ENCODE results near the gene LAP3. TPM values are rescaled to one million over a fixed set of nuclear protein-coding genes. Genes with fewer than 3 reads are reported as not detected.
"Not testable (repeated sequence)": the region's sequence is repeated elsewhere in the genome, so short reads cannot be mapped to it uniquely, and the experiment has no call there.

LAP3 gene
- polyA plus RNA-seq, 1 donor from 2014 or later = 47.6 TPM

DNA sequence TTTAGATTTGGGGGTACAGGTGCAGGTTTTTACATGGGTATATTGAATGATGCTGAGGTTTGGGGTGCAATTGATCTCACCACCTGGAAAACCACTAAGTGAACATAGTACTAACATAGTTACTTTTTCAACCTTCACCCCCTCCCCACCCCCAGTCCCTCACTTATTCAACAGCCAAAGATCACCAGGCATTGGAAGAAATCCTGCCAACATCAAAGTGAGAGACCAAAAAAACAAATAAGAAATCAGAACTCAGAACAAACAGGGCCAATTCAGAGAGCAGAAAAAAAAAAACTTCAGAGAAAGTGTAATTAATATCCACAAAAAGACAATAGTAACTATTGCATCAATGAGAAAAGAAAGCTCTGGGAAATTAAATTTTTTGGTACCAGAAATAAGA, 20.5 kb upstream of the LAP3 start:
- H3K27me3 Mint-ChIP-seq = peaks cover 3% of the 10 kb centered on the region
- H3K9me3 Mint-ChIP-seq = no peaks in the 10 kb centered on the region
- no peaks in the 10 kb centered on the region for H3K4me1 Mint-ChIP-seq

DNA sequence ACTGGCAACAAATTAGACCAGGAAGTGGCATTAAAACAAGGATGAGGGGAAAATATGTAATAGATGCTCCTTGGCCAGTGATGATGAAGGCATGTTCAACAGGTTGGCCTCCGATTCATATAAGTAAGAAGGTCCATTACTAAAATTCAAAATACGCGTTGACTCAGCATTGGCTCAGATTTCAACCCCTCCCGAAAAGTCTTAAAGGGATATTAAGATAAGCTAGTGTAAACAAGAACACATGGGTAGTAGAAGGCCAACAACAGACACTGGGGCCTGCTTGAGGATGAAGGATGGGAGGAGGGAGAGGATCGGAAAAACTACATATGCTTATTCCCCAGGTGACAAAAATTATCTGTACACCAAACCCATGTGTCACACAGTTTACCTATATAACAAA, 19.1 kb upstream of the LAP3 start:
- H3K4me3 Mint-ChIP-seq = no peak overlapping the region
- no peaks in the 10 kb centered on the region for H3K4me1 Mint-ChIP-seq
- H3K36me3 Mint-ChIP-seq = peaks cover 4% of the 10 kb centered on the region
- H3K27me3 Mint-ChIP-seq = no peaks in the 10 kb centered on the region
- no peak overlapping the region for H3K27ac Mint-ChIP-seq
- H3K9me3 Mint-ChIP-seq = no peaks in the 10 kb centered on the region

More for the DNA sequence above, 20.5 kb upstream of the LAP3 start:
- Mint-ChIP-seq H3K36me3 (peaks cover 4% of the 10 kb centered on the region), H3K27ac (no peak overlapping the region), H3K4me3 (no peak overlapping the region)

DNA sequence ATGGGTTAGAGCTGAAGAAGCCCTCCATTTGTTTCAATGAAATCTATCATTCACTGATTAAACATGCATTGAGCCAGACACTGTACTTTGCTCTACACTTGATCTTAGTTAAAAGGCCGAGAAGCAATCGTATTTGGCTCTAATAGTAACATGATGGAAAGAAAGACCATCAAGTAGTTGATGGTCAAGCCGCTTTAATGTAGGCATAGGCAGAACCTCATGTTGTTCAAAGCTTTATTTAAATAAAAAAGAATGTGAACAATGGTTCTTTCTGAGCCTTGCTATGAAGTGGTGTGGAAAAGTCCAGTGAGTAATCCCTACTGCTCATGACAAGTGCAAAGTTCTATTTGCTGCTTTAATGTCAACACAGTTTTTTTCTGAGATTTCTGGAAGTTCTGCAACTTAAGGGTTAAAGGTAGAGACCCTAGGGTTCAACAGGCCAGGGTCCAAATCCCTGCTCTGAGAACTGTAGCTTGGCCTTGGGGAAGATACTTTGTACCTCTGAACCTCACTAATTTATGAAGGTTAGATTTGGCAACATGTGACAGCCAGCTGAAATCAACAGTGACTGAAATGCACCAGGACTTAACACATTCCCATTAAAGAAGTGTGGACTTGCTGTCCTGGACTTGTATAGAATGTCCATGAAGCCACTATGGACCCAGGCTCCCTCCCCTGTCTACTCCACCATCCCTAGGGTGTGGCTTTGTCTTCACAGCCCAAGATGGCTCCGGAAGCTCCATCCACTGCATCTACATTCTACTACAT, 17.9 kb upstream of the LAP3 start:
- Mint-ChIP-seq H3K9me3 (no peaks in the 10 kb centered on the region), H3K27ac (no peak overlapping the region), H3K4me3 (no peak overlapping the region), H3K27me3 (no peaks in the 10 kb centered on the region), H3K36me3 (peaks cover 4% of the 10 kb centered on the region), H3K4me1 (no peaks in the 10 kb centered on the region)

DNA sequence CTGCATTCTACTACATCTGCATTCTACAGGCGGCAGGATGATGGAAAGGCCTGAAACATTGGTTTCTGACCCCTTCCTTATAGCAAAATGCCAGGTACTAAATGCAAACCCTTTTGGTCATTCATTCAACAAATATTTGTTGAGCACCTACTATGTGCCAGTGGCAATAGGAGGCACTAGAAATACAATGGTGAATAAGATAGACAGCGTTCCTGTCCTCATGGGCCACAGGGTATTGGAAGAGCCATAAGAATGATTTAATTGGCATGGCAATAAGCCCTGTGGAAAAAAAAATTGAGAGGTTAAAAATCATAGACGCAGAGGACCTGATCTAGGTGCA, 17.3 kb upstream of the LAP3 start:
- no peaks in the 10 kb centered on the region for H3K9me3 Mint-ChIP-seq
- peaks cover 2% of the 10 kb centered on the region for H3K36me3 Mint-ChIP-seq
- H3K4me3 Mint-ChIP-seq = no peak overlapping the region
- no peaks in the 10 kb centered on the region for H3K4me1 Mint-ChIP-seq
- no peaks in the 10 kb centered on the region for H3K27me3 Mint-ChIP-seq
- H3K27ac Mint-ChIP-seq = no peak overlapping the region

DNA sequence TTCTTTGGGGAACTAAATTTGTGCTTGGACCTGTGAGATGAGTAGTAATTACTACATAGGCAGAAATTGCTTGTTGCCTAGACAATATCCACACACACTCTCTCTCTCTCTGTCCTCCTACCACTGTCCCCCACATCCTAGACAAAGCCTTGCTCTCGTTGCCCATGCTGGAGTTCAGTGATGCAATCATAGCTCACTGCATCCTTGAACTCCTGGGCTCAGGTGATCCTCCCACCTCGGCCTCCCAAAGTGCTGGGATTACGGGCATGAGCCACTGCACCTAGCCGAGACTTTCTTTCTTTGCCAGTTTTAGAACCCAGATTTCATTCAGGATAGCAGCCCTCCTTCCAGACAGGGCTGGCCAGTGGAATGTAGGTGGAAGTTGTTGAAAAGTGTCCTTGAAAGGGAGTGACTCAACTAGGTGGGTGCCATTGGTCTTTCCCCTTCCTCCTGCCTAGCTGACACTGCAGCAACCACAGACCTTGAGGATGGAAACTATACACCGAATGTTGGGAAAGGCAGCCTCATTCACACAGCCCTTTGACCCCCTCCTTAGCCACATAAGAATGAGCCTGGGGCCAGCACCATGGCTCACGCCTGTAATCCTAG, 16.8 kb upstream of the LAP3 start:
- H3K27me3 Mint-ChIP-seq = peaks cover under 1% of the 10 kb centered on the region
- H3K9me3 Mint-ChIP-seq = no peaks in the 10 kb centered on the region
- H3K4me3 Mint-ChIP-seq = no peak overlapping the region
- no peaks in the 10 kb centered on the region for H3K4me1 Mint-ChIP-seq
- no peak overlapping the region for H3K27ac Mint-ChIP-seq
- no peaks in the 10 kb centered on the region for H3K36me3 Mint-ChIP-seq

DNA sequence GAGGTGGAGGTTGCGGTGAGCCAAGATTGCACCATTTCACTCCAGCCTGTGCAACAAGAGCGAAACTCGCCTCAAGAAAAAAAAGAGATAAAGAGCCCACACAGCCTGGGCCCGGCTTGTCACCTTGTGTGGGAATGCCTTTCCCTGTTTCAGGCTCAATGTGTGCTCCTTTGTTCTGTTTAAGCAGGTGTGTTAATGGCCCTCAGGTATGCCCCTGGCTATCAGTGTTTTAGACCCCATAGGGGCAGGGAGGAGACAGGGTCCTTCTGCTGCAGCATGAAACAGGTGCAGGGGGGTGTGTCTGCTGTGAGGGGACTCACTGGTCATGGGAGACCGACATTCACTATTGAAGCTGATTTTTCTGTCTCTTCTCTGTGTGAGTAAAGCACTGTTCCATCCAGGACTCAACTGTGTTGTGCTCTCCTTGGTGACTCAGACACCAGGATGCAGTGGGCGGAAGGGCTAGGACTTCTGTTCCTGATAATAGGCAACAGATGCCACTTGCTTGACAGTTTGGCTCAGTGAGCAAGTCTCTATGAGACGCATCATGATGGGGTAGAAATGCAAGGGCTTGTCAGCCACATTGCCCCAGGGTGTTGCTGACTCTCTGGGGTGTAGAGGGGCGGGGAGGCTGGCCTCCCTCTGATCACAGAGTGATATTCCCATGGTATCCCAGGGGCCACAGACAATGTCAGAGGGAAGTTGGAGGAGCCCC, 15.6 kb upstream of the LAP3 start:
- no peaks in the 10 kb centered on the region for H3K9me3 Mint-ChIP-seq
- H3K4me1 Mint-ChIP-seq = no peaks in the 10 kb centered on the region
- peaks cover 2% of the 10 kb centered on the region for H3K27me3 Mint-ChIP-seq
- no peak overlapping the region for H3K4me3 Mint-ChIP-seq
- H3K36me3 Mint-ChIP-seq = no peaks in the 10 kb centered on the region
- no peak overlapping the region for H3K27ac Mint-ChIP-seq

DNA sequence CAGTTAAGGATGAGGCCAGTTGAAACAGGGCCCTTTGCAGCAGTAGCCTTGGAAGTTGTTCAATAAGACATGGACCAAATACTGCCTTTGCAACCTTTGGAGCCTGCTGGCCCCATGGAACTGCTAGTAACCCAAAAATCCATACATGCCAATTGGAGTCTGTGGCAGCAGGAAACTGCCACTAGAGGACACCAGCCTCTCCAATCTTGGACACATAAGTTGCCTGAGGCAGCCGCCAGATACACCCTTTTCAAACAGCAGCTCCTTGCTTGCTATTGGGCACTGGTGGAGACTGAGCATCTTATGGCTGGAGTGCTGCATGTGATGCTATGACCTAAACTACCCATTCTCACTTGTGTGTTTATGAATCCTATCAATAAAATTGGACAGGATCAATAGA, 14.8 kb upstream of the LAP3 start:
- Mint-ChIP-seq H3K27me3 (peaks cover 2% of the 10 kb centered on the region), H3K4me3 (no peak overlapping the region)

DNA sequence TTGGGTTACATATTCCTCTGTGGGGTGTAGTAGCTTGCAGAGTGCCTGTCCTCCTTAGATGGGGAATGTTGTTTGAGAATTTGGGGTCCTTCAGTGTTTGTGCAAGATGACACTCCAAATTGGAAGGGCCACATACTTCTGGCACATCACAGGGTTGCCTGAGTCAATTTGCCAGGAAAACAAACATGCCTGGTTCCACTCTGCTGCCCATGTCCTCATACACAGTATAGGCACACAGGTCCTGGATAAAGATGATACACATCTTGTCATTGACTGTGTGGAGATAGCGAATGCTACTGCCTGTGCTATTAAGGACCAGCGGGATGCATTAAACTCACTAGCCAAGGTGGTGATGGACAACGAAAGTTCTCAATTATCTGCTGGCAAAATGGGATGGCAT, 11.2 kb upstream of the LAP3 start:
- Mint-ChIP-seq H3K4me1 (no peaks in the 10 kb centered on the region), H3K27me3 (peaks cover 6% of the 10 kb centered on the region), H3K4me3 (no peak overlapping the region), H3K9me3 (no peaks in the 10 kb centered on the region), H3K36me3 (no peaks in the 10 kb centered on the region), H3K27ac (no peak overlapping the region)

More for the DNA sequence above, 14.8 kb upstream of the LAP3 start:
- Mint-ChIP-seq H3K27ac (no peak overlapping the region), H3K9me3 (no peaks in the 10 kb centered on the region), H3K36me3 (no peaks in the 10 kb centered on the region), H3K4me1 (no peaks in the 10 kb centered on the region)

DNA sequence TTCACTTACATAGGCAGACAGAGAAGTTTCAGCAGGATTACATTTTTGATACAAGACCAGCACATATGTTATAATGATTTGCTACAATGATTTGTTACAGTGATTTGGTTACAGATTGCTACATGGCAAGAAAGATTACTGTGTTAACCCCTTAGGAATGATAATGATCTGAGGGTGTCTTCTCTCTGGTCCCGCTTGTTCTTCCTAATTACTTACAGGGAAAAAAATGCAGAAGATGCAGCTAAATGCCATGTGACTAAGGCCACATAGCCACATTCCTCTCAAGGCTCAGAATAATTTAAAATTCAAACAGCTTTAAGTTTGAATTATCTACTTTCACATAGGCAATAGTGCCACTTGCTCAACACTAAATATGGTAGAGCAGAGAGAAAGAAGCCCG, 9.7 kb upstream of the LAP3 start:
- no peaks in the 10 kb centered on the region for H3K4me1 Mint-ChIP-seq
- no peaks in the 10 kb centered on the region for H3K36me3 Mint-ChIP-seq
- H3K4me3 Mint-ChIP-seq = no peak overlapping the region
- H3K9me3 Mint-ChIP-seq = no peaks in the 10 kb centered on the region
- no peak overlapping the region for H3K27ac Mint-ChIP-seq
- peaks cover 6% of the 10 kb centered on the region for H3K27me3 Mint-ChIP-seq

DNA sequence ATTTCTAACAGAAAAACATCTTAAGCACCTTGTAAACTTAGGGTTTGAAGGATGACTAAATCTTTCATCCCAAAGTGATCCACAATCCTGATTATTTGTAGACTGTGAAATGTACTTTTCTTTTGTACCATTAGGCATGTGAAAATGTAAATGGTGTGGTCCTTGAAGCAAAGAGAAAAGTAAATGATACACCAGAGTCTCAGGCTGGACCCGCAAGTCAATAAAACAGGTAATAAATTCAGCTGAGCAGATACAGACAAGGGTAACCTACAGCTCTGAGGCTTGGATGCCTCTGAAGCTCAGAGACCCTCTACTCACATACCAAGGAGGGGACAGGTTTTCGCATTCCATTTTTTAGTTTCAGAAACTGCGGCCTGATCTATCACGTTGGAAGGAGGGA, 2.8 kb upstream of the LAP3 start:
- H3K9me3 Mint-ChIP-seq = no peaks in the 10 kb centered on the region
- peaks cover 2% of the 10 kb centered on the region for H3K27me3 Mint-ChIP-seq
- H3K36me3 Mint-ChIP-seq = no peaks in the 10 kb centered on the region
- peak overlapping the region in 2 of 4 donors; percentile 65 to 67 for H3K4me3 Mint-ChIP-seq
- H3K4me1 Mint-ChIP-seq = peaks cover 10 to 18% (median 16%) of the 10 kb centered on the region in 3 donors
- no peak overlapping the region for H3K27ac Mint-ChIP-seq

DNA sequence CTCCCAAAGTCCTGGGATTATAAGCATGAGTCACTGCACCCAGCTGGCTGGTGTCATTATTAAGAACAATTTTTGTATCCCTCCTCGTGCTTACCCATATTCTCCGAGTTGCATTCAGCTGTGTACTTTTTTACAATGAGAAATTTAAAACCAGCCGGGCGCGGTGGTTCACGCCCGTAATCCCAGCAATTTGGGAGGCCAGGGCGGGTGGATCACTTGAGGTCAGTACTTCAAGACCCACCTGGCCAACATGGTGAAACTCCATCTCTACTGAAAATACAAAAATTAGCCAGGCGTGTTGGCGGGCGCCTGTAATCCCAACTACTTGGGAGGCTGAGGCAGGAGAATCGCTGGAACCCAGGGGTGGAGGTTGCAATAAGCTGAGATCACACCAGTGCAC, 1.8 kb upstream of the LAP3 start:
- Mint-ChIP-seq H3K4me1 (peaks cover 13 to 19% (median 16%) of the 10 kb centered on the region in 3 donors), H3K27ac (peak overlapping the region in 1 of 3 donors; percentile 31)
- H3K27me3 Mint-ChIP-seq, H3K4me3 Mint-ChIP-seq, H3K9me3 Mint-ChIP-seq, H3K36me3 Mint-ChIP-seq: not testable (repeated sequence)

DNA sequence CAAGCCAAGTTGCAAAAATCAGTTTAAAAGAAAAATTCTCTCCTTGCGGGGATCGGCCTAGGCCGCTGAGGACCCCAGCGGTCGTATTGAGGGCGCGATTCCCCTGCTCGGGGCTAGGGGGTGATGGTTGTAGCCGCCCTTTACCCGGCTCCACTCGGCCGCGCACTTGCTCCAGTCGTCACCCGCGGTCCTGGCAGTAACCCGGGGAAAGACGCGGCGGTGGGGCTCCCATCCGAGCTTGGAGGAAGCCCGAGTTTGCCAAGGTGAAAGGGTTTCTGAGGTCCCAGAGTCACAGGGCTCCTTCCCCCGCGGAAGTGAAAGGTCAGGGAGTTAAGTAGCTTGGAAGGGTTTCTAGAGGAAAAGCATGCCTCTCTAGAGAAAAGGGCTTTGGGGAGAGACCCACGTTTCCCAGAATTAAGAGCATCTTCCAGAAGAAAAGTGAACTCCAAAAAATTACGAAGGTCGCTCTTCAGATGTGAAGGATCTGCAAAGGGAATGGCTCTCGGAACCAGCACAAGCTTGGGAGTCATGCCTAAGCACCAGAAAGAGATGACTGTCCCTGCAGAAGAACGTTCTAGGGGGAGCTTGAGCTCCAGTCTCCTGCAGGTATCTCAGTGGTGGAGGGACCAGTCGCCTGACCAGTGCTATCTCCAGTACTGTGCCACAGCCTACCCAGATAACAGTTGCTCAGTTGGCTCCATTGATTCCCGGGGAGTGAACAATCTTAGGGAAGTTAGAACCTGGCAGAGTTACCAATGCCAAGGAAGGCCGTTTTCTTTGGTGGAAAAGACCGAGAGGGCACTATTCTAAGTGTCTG, 875 bp downstream of the LAP3 start:
- Mint-ChIP-seq H3K9me3 (no peaks in the 10 kb centered on the region), H3K4me3 (peak overlapping the region; percentile 87 to 97 (median 92)), H3K27ac (peak overlapping the region; percentile 92 to 97 (median 93)), H3K4me1 (peaks cover 13 to 20% (median 17%) of the 10 kb centered on the region in 3 donors), H3K36me3 (no peaks in the 10 kb centered on the region), H3K27me3 (no peaks in the 10 kb centered on the region)

DNA sequence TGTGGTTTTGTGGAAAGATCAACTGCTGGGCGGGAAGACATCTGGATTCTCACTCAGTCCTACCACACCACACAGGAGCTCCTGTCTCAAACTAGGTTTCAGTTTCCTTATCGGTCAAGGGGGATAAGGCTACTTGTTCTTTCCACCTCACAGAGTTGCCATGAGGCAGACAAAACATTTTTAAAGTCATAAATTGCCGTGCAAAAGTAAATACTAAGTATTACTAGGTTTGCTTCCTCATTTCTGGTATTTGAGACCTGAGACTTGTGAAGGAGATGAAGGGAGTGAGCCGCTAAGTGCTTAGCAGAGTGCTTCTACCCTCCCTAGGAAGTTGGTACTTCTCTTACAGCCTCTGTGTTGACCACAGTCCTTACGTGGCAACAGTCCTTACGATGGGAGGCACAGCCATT, 1.5 kb downstream of the LAP3 start:
- H3K4me1 Mint-ChIP-seq = peaks cover 13 to 20% (median 17%) of the 10 kb centered on the region in 3 donors
- no peaks in the 10 kb centered on the region for H3K27me3 Mint-ChIP-seq
- peak overlapping the region; percentile 92 to 97 (median 93) for H3K27ac Mint-ChIP-seq
- no peaks in the 10 kb centered on the region for H3K9me3 Mint-ChIP-seq
- H3K36me3 Mint-ChIP-seq = no peaks in the 10 kb centered on the region
- H3K4me3 Mint-ChIP-seq = peak overlapping the region; percentile 87 to 97 (median 92)

DNA sequence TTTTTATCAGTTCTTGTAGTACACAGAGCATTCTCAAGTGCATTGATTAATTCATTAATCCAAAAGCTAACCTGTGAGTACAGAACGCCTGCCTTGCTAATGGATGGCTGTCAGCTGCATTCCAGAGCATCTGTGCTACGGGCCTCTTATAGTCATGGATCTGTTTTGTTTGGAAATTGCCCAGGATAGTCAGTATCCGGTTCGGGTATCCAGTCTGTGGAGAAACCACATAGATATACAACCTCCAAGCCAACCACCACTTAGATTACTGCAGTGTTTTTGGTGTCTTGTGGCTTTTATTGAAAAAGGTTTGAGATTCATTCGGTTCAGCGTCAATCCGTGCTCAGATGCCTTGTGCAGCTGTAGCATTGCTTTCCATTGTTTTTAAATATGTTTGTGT, 4.0 kb downstream of the LAP3 start:
- H3K9me3 Mint-ChIP-seq = no peaks in the 10 kb centered on the region
- peaks cover 5% of the 10 kb centered on the region for H3K36me3 Mint-ChIP-seq
- peaks cover 13 to 19% (median 14%) of the 10 kb centered on the region in 3 donors for H3K4me1 Mint-ChIP-seq
- H3K4me3 Mint-ChIP-seq = peak overlapping the region in 1 of 4 donors; percentile 87
- H3K27me3 Mint-ChIP-seq = no peaks in the 10 kb centered on the region
- peak overlapping the region in 1 of 3 donors; percentile 35 for H3K27ac Mint-ChIP-seq

DNA sequence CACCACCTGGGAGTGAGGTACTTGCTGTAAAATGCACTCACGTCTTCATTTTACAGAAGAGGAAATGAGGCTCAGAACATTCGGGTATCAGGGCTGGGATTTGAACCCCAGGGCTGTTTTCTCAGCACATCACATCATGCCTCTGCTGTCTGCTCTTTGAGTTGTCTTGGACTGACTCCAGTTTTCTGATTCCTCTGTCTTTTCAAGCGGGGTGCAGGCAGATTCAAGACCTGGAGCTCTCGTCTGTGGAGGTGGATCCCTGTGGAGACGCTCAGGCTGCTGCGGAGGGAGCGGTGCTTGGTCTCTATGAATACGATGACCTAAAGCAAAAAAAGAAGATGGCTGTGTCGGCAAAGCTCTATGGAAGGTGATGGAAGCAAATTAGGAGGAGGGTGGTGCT, 6.3 kb downstream of the LAP3 start:
- H3K9me3 Mint-ChIP-seq = no peaks in the 10 kb centered on the region
- H3K27ac Mint-ChIP-seq = peak overlapping the region in 1 of 3 donors; percentile 46
- no peaks in the 10 kb centered on the region for H3K27me3 Mint-ChIP-seq
- H3K36me3 Mint-ChIP-seq = peaks cover 5% of the 10 kb centered on the region
- H3K4me1 Mint-ChIP-seq = peaks cover 10 to 11% (median 10%) of the 10 kb centered on the region in 3 donors
- no peak overlapping the region for H3K4me3 Mint-ChIP-seq

Measured in IgD-negative memory B cell (primary cell).